Fibroblast of lung (primary cell): ENCODE data around the gene CFAP47. TPM values are rescaled to one million over a fixed set of nuclear protein-coding genes. Genes with fewer than 3 reads are reported as not detected.
"Not testable (repeated sequence)": the region's sequence is repeated elsewhere in the genome, so short reads cannot be mapped to it uniquely, and the experiment has no call there.

Experiments
- DNase-seq, 2 donors: peaks; one replicate each; pipeline versions ENCODE4 v3.0.0 to v3.0.0-alpha.2; 2010; ENCODE audit warnings: low read depth in 2 of 2
- H2AFZ ChIP-seq: 2 replicates; pipeline ENCODE4 v1.5.1; 2012; ENCODE audit warnings: low read length, control low read depth, inconsistent platforms
- H3K27ac ChIP-seq: 2 replicates; pipeline ENCODE4 v1.5.1; 2011; ENCODE audit warnings: low read length, control low read depth; ENCODE audit not compliant: insufficient read depth
- H3K27me3 ChIP-seq: 2 replicates; pipeline ENCODE4 v1.5.1; 2011; ENCODE audit warnings: mild to moderate bottlenecking, low read length; ENCODE audit not compliant: control insufficient read depth, insufficient read depth
- H3K36me3 ChIP-seq: 2 replicates; pipeline ENCODE4 v1.5.1; 2011; ENCODE audit warnings: low read length; ENCODE audit not compliant: control insufficient read depth, insufficient read depth
- H3K4me1 ChIP-seq: 2 replicates; pipeline ENCODE4 v1.5.1; 2011; ENCODE audit warnings: low read length; ENCODE audit not compliant: control insufficient read depth, insufficient read depth; ENCODE audit errors: extremely low read depth
- H3K4me2 ChIP-seq: 2 replicates; pipeline ENCODE4 v1.5.1; 2011; ENCODE audit warnings: low read length, control low read depth; ENCODE audit not compliant: insufficient read depth; ENCODE audit errors: extremely low read depth
- H3K4me3 ChIP-seq, 4 experiments: fragments of 200-600 bp in 1 of 4; sonication (generic) in 1 of 4; replicated peaks in 1 of 4; 2 replicates each; pipeline ENCODE4 v1.5.1; 2011 to 2016; ENCODE audit warnings: low read length in 4 of 4, low read depth in 3 of 4, mild to moderate bottlenecking in 3 of 4, control low read depth in 2 of 4, inconsistent platforms in 1 of 4, mixed read lengths in 1 of 4; ENCODE audit not compliant: insufficient read depth in 1 of 4; ENCODE audit errors: control extremely low read depth in 1 of 4
- H3K79me2 ChIP-seq: 2 replicates; pipeline ENCODE4 v1.5.1; 2012; ENCODE audit warnings: mild to moderate bottlenecking, low read length, inconsistent platforms; ENCODE audit not compliant: control insufficient read depth, insufficient read depth
- H3K9ac ChIP-seq: 2 replicates; pipeline ENCODE4 v1.5.1; 2011; ENCODE audit warnings: mild to moderate bottlenecking, low read length, control low read depth; ENCODE audit not compliant: insufficient read depth
- H3K9me3 ChIP-seq: 2 replicates; pipeline ENCODE4 v1.5.1; 2012; ENCODE audit warnings: low read depth, low read length; ENCODE audit not compliant: control insufficient read depth, insufficient read depth
- H4K20me1 ChIP-seq: 2 replicates; pipeline ENCODE4 v1.5.1; 2011; ENCODE audit warnings: low read length; ENCODE audit not compliant: control insufficient read depth, insufficient read depth; ENCODE audit errors: extremely low read depth
- CTCF ChIP-seq, 2 donors: IDR thresholded peaks in 1 of 2; conservative IDR thresholded peaks in 1 of 2; 1 replicate in 1 of 2; 2 replicates in 1 of 2; pipeline ENCODE4 v1.5.1; 2011 to 2012; ENCODE audit warnings: low read length in 2 of 2, control low read depth in 1 of 2, inconsistent platforms in 1 of 2, low read depth in 1 of 2, mild to moderate bottlenecking in 1 of 2
- EZH2 ChIP-seq: IDR thresholded peaks from 2 replicates; pipeline ENCODE4 v1.5.1; 2012; ENCODE audit warnings: low read length, control low read depth, mild to moderate bottlenecking; ENCODE audit errors: missing control alignments
- polyA plus RNA-seq, 2 donors: library from polyadenylated mRNA; depleted of rRNA in 1 of 2; stranded (reverse) in 1 of 2; unstranded in 1 of 2; fragments of >200 nt; gene quantifications; 2 replicates each; pipeline ENCODE4 v1.2.1, GENCODE V29; 2011 to 2012; ENCODE audit warnings: missing spikeins in 1 of 2
- total RNA-seq: library from RNA; depleted of rRNA; stranded (reverse); fragments of >200 nt; gene quantifications from 2 replicates; pipeline ENCODE4 v1.2.1, GENCODE V29; 2014

CFAP47 gene
- total and polyA plus RNA-seq, 2 donors (not counting 1 experiment from before 2014, with no cell fraction given), result not detected

GRCh38 chrX:36087366-36087765 is 167.8 kb downstream of the CFAP47 start:
- no peak overlapping the region for H3K9ac ChIP-seq
- H3K4me2 ChIP-seq, result no peak overlapping the region
- H3K27ac ChIP-seq, result no peak overlapping the region
- H3K27me3 ChIP-seq, result no peaks in the 10 kb centered on the region
- H2AFZ ChIP-seq, result no peak overlapping the region
- TF ChIP-seq CTCF (conservative IDR thresholded peaks at IDR 0.05 in 1 of 2, IDR thresholded peaks at IDR 0.05 in 1 of 2; ENCODE audit: low read depth in 1 of 2, low read length in 2 of 2) (no peak), EZH2 (no peak)
- H3K79me2 ChIP-seq, result no peaks in the 10 kb centered on the region
- H3K4me3 ChIP-seq, result no peak overlapping the region
- H3K4me1 ChIP-seq, result no peaks in the 10 kb centered on the region
- no peak for DNase-seq
- H3K36me3 ChIP-seq, result no peaks in the 10 kb centered on the region
- no peaks in the 10 kb centered on the region for H4K20me1 ChIP-seq
- H3K9me3 ChIP-seq, result no peaks in the 10 kb centered on the region

GRCh38 chrX:36088939-36089338 is 169.4 kb downstream of the CFAP47 start:
- not testable (repeated sequence) for H3K4me2 ChIP-seq, H3K4me3 ChIP-seq, H3K4me1 ChIP-seq, DNase-seq, H3K27me3 ChIP-seq, H3K36me3 ChIP-seq, H3K9me3 ChIP-seq, H3K79me2 ChIP-seq, H3K27ac ChIP-seq, H4K20me1 ChIP-seq, H2AFZ ChIP-seq, H3K9ac ChIP-seq

GRCh38 chrX:36102425-36102824 is 182.9 kb downstream of the CFAP47 start:
- Histone ChIP-seq H3K27ac (no peak overlapping the region), H3K79me2 (no peaks in the 10 kb centered on the region), H3K36me3 (no peaks in the 10 kb centered on the region), H3K4me2 (no peak overlapping the region), H3K27me3 (no peaks in the 10 kb centered on the region), H3K9me3 (no peaks in the 10 kb centered on the region), H3K9ac (no peak overlapping the region), H3K4me3 (no peak overlapping the region), H2AFZ (no peak overlapping the region), H4K20me1 (no peaks in the 10 kb centered on the region), H3K4me1 (no peaks in the 10 kb centered on the region)
- TF ChIP-seq CTCF (conservative IDR thresholded peaks at IDR 0.05 in 1 of 2, IDR thresholded peaks at IDR 0.05 in 1 of 2; ENCODE audit: low read depth in 1 of 2, low read length in 2 of 2) (no peak), EZH2 (no peak)
- DNase-seq, result no peak
